HAP-1 (cell line): ENCODE measurements around the gene TTC17.
"Not testable (repeated sequence)": the region's sequence is repeated elsewhere in the genome, so short reads cannot be mapped to it uniquely, and the experiment has no call there.

Experiments
- DNase-seq, 2 experiments: peaks; one replicate each; pipeline ENCODE4 v3.0.0-alpha.2; 2016 to 2020; ENCODE audit warnings: low spot score in 2 of 2
- H3K27me3 ChIP-seq: fragments of 250-450 bp; sonication (Bioruptor Pico); 2 replicates; pipeline ENCODE4 v1.5.1; 2020; ENCODE audit warnings: low read depth, mild to moderate bottlenecking, moderate library complexity
- H3K36me3 ChIP-seq: fragments of 250-450 bp; sonication (Bioruptor Pico); replicated peaks from 2 replicates; pipeline ENCODE4 v1.5.1; 2020; ENCODE audit warnings: mild to moderate bottlenecking
- H3K4me1 ChIP-seq: fragments of 250-450 bp; sonication (Bioruptor Pico); 2 replicates; pipeline ENCODE4 v1.5.1; 2020; ENCODE audit warnings: mild to moderate bottlenecking
- H3K4me3 ChIP-seq: fragments of 250-450 bp; sonication (Bioruptor Pico); 2 replicates; pipeline ENCODE4 v1.5.1; 2020; ENCODE audit warnings: mild to moderate bottlenecking, moderate library complexity
- H3K9me3 ChIP-seq: fragments of 250-450 bp; sonication (Bioruptor Pico); 2 replicates; pipeline ENCODE4 v1.5.1; 2020; ENCODE audit warnings: mild to moderate bottlenecking, moderate library complexity
- in situ Hi-C: fragments of 300-500 bp; cut with MboI; formaldehyde crosslinking; loops from 3 replicates; pipeline ENCODE4 v1.14.3; 2020; ENCODE audit warnings: low sequenced_read_pairs, inconsistent platforms, mixed read lengths

The TTC17 gene

DNA sequence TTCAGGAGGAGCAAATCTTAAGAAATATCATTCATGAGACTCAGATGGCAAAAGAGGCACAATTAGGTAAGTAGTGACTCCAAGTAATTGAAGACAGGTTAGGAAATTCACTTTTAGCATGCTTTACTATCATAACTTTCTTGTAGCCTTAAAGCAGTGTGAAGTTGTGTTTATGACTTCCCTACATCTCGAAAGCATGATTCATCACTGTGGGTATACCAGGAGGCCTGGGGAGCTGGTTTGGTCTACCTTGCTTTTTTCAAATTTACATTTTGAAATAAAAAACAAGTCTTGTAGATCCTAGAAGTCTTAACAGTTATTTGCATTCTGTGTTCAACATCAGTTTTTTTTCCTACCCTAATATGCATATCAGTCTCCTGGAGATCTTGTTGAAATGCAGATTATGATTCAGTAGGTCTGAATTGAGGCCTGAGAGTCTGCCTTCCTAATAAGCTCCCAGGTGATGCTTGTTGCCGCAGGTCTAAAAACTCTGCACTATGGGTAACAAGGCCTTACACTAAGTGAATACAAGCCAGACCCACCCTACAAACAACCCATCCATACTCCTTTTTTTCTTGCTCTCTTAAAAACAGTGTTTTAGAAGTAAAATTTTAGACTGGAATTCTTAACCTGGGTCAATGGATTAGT, 41.4 kb downstream of the TTC17 start:
- Histone ChIP-seq H3K36me3 (peaks cover 65% of the 10 kb centered on the region), H3K4me3 (no peak overlapping the region)
- in situ Hi-C loops: no loop called here

DNA sequence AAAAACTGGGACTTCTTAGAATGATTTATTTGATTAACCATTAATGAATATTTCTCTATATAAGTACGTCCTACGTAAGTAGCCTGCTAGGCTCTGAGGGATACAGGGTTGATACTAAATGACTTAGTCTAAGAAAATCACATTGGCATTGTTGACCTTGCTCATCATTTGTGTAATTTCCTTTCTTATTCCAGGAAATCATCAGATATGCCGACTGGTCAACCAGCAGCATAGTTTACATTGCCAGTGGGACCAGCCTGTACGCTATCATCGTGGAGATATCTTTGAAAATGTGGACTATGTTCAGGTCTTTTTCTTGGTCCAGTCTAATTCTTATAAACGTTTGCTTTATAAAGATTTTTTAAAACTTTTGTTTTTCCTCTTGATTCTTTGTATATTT, 42.5 kb downstream of the TTC17 start:
- no peak for DNase-seq
- Histone ChIP-seq H3K4me1 (no peaks in the 10 kb centered on the region), H3K36me3 (peaks cover 74% of the 10 kb centered on the region), H3K9me3 (no peaks in the 10 kb centered on the region), H3K4me3 (no peak overlapping the region), H3K27me3 (no peaks in the 10 kb centered on the region)
- in situ Hi-C loops: no loop called here

More for the DNA sequence above, 41.4 kb downstream of the TTC17 start:
- Histone ChIP-seq H3K4me1 (no peaks in the 10 kb centered on the region), H3K27me3 (no peaks in the 10 kb centered on the region), H3K9me3 (no peaks in the 10 kb centered on the region)
- DNase-seq: no peak

DNA sequence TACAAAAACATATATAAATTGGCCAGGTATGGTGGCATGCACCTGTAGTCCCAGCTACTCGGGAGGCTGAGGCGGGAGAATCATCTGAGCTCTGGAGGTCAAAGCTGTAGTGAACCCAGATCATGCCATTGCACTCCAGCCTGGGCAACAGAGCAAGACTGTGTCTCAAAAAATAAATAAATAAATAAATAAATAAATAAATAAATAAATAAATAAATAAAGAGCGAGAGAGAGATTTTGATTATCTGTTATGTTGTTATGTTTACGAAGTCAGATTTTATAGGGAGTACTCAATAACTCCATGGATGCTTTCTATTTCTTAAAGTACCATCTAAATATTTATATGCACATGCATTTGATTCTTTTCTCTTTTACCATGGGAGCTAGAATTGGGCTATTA, 43.1 kb downstream of the TTC17 start:
- H3K4me1 ChIP-seq, H3K27me3 ChIP-seq, DNase-seq, H3K9me3 ChIP-seq, H3K4me3 ChIP-seq, in situ Hi-C loops: not testable (repeated sequence)
- H3K36me3 ChIP-seq: peaks cover 72% of the 10 kb centered on the region

DNA sequence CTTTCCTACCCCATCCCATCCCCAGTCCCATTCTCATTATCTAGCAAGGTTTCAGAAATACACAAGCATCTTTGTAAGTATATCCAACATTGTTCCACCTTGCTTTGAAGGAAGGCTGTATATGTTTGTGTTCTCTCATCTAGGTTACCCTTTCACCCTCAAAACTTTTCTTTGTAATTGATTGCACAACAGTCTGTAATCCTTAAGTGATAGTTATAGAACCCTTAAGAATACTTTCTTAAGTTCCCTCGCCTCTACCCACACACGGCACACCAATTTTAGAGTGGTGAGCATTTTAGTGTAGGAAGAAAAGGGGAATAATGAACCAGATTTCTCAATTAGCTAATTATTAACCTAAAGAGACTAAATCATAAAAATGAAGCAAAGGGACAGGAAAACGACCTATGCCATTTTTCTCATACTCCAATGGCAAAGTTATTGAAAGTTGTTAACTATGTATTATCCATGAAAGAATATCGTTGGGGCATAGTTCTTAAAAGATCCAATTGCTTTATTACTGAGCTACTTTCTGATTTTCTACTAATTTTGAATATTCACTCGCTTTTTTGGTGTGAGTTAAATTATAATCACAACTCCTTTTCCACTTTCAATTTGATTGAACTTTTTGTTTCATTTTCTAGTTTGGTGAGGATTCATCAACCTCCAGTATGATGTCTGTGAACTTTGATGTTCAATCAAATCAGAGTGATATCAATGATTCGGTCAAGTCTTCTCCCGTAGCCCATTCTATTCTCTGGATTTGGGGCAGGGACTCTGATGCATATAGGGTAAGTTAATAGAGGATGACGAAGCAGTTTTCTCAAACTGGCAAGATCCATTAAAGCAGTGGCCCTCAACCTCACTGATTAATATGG, 44.9 kb downstream of the TTC17 start:
- H3K4me1 ChIP-seq: no peaks in the 10 kb centered on the region
- no peaks in the 10 kb centered on the region for H3K27me3 ChIP-seq
- H3K9me3 ChIP-seq: no peaks in the 10 kb centered on the region
- peaks cover 69% of the 10 kb centered on the region for H3K36me3 ChIP-seq
- in situ Hi-C loops: no loop called here
- no peak for DNase-seq
- H3K4me3 ChIP-seq: no peak overlapping the region

DNA sequence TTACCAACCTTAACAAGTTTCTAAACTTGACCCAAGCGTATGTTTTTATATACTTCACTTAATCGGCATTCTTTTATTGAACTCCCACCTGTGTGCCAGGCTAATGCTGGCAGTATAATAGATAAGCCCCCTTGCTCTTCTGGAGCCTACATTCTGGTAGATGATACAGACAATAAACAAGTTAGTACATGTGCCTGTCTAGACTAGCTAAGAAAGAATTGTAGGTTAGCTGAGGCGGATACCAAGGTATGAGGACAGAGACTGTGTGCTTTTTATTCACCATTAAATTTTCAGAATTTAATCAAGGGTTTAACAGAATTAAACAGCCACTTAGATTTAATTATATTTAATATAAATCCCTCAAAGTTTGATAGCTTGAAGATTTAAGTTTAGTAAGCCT, 45.7 kb downstream of the TTC17 start:
- Histone ChIP-seq H3K27me3 (no peaks in the 10 kb centered on the region), H3K9me3 (no peaks in the 10 kb centered on the region), H3K4me1 (no peaks in the 10 kb centered on the region), H3K36me3 (peaks cover 64% of the 10 kb centered on the region), H3K4me3 (no peak overlapping the region)
- in situ Hi-C loops: no loop called here
- DNase-seq: no peak

DNA sequence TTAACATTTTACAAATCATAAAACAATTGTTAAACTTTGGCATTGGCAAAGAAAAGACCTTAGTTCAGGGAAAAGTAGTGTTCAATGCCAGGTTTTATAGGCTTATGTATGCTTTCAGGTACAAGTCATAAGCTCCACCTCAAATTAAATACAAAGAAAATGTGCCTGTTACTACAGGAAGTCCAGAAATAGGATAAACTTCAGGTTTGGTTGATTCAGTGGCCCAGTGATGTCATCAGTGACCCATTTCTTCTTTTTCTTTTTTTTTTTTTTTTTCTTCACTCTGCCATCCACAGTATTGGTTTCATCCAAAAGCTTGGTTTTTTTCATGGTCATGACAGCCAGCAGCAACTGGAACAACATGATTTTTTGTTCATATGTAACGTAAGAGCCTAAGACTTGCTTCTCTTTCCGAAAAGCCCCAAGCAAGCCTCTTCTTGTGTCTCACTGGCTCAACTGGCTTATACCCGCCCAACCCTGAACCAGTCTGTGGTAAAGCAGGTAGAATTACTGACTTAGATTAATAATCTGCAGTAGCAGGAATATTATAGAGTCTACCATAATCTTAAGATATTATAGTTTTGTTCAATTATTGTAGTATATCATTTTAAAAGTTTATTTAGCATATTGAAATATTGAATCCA, 46.2 kb downstream of the TTC17 start:
- no peaks in the 10 kb centered on the region for H3K4me1 ChIP-seq
- H3K27me3 ChIP-seq: no peaks in the 10 kb centered on the region
- in situ Hi-C loops: no loop called here
- no peaks in the 10 kb centered on the region for H3K9me3 ChIP-seq
- peaks cover 58% of the 10 kb centered on the region for H3K36me3 ChIP-seq
- H3K4me3 ChIP-seq: no peak overlapping the region
- DNase-seq: no peak

DNA sequence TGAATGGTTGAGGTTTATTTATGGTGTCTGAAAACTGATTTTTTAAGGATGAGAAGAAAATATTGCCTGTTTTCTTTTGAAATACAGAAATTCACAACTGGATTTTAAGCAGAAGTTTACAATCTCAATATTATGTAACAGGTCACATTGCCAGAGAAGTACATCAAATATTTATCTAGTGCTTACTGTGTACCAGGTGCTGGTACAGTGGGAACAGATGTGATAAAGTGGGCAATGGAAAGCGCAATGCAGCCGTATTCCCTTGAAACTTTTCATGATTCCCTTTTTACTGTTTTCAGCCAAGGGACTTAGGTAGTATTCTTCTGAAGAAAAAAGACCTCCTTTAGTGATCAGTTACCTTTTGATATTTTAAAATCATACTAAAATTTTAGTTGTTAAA, 49.6 kb downstream of the TTC17 start:
- no peak for DNase-seq
- Histone ChIP-seq H3K4me3 (no peak overlapping the region), H3K36me3 (peaks cover 27% of the 10 kb centered on the region), H3K27me3 (no peaks in the 10 kb centered on the region), H3K9me3 (no peaks in the 10 kb centered on the region), H3K4me1 (no peaks in the 10 kb centered on the region)
- in situ Hi-C loops: no loop called here

DNA sequence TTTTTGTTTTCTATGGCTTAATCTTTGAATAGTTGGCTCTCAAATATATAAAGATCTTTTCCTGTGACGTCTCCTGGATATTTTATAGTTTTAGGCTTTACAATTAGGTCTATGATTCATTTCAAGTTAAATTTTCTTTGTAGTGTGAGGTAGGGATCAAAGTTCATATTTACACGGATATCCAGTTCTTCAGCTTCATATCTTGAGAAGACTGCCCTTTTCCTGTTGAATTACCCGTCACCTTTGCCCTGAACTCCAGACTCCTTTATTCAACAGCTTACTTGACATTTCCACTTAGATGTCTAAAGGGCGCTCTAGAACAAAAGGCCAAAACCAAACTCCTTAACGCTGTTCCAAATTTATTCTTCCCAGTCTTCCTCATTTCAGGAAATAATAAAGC, 51.7 kb downstream of the TTC17 start:
- H3K4me1 ChIP-seq: no peaks in the 10 kb centered on the region
- H3K36me3 ChIP-seq: peaks cover 23% of the 10 kb centered on the region
- no peaks in the 10 kb centered on the region for H3K27me3 ChIP-seq
- no peaks in the 10 kb centered on the region for H3K9me3 ChIP-seq
- H3K4me3 ChIP-seq: no peak overlapping the region
- no peak for DNase-seq
- in situ Hi-C loops: no loop called here

DNA sequence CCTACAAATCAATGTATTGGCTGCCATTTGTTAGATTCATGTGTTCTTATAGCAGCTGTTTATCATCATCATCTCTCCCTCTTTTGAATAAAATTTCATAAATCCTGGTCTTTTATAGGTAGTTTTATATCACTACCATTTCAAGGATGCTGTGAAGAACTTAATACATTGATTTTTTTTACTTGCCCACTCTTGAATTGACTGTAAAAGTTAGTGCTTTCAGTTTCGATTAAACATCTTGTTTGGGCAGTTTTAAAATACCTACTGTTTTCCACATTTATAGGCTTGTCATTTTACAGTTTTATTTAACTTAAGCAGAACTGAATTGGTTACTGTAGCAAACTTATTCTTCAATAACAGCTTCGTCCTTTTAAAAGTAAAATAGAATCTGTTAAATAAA, 59.5 kb downstream of the TTC17 start:
- Histone ChIP-seq H3K9me3 (no peaks in the 10 kb centered on the region), H3K27me3 (no peaks in the 10 kb centered on the region), H3K4me1 (no peaks in the 10 kb centered on the region), H3K4me3 (no peak overlapping the region), H3K36me3 (peaks cover 19% of the 10 kb centered on the region)
- in situ Hi-C loops: no loop called here
- no peak for DNase-seq

DNA sequence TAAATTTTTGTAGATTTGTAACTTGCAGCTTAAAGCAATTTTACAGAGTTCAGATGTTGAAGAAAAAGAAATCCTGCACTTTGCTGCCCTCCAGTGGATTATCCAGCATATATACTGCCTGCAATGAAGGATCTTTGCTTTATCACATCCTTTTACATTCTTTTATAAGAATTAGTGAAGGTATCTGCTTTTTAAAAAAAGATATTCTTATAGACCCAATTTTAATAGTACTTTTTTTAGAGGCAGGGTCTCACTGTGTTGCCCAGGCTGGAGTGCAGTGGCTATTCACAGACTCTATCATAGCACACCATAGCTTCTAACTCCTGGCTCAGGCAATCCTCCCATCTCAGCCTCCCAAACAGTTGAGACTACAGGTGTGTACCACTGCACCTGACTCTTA, 60.7 kb downstream of the TTC17 start:
- DNase-seq: peak; percentile 40 to 48
- Histone ChIP-seq H3K4me3 (no peak overlapping the region), H3K36me3 (peaks cover 19% of the 10 kb centered on the region), H3K9me3 (no peaks in the 10 kb centered on the region), H3K27me3 (no peaks in the 10 kb centered on the region), H3K4me1 (no peaks in the 10 kb centered on the region)
- in situ Hi-C loops: no loop called here

DNA sequence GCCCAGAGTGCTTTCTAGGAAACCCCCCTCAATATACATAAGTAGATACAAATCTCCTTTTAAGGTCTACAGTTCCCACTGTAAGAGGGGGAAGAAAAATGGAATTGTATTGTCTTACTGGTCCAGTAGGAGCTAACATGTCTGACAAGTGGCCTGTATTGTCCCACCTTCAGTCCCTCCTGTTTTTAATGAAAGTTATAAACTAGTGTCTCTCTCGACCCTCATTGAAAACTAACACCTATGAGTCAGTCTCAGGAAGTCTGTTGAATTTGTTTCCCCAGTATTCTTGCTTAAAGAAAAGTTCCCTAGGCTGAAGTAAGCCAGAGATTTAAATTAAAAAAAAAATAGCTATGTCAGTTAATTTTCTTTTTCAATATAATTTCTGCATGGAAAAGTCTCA, 69.3 kb downstream of the TTC17 start:
- in situ Hi-C loops: no loop called here

DNA sequence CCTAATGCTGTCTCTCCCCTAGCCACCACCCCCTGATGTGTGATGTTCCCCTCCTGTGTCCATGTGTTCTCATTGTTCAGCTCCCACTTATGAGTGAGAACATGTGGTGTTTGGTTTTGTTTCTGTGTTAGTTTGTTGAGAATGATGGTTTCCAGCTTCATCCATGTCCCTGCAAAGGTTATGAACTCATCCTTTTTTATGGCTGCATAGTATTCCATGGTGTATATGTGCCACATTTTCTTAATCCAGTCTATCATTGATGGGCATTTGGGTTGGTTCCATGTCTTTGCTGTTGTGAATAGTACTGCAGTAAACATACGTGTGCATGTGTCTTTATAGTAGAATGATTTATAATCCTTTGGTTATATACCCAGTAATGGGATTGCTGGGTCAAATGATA, 72.2 kb downstream of the TTC17 start:
- H3K4me3 ChIP-seq, H3K9me3 ChIP-seq, in situ Hi-C loops, H3K4me1 ChIP-seq, DNase-seq, H3K27me3 ChIP-seq, H3K36me3 ChIP-seq: not testable (repeated sequence)

More for the DNA sequence above, 69.3 kb downstream of the TTC17 start:
- DNase-seq: no peak
- Histone ChIP-seq H3K36me3 (no peaks in the 10 kb centered on the region), H3K4me3 (no peak overlapping the region), H3K9me3 (no peaks in the 10 kb centered on the region), H3K4me1 (no peaks in the 10 kb centered on the region), H3K27me3 (no peaks in the 10 kb centered on the region)

DNA sequence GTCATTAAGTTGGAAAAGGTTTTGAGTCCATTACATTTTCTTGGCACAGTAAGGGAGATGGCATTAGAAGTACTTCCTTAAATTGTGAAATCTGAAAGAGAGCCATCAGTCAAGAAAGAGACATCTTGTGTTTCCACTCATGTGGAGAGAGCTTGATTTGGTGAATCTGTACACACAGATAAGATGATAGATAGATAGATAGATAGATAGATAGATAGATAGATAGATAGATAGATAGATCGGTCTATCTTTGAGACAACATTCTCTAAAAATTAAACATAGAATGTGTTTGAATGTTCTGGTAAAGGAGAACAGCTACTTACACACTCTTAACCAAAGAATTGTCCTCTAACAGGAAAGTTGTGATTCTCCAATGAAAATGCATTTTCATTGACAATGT, 76.2 kb downstream of the TTC17 start:
- Histone ChIP-seq H3K4me3 (no peak overlapping the region), H3K27me3 (no peaks in the 10 kb centered on the region), H3K4me1 (no peaks in the 10 kb centered on the region), H3K9me3 (no peaks in the 10 kb centered on the region), H3K36me3 (peaks cover 10% of the 10 kb centered on the region)
- no peak for DNase-seq
- in situ Hi-C loops: no loop called here

DNA sequence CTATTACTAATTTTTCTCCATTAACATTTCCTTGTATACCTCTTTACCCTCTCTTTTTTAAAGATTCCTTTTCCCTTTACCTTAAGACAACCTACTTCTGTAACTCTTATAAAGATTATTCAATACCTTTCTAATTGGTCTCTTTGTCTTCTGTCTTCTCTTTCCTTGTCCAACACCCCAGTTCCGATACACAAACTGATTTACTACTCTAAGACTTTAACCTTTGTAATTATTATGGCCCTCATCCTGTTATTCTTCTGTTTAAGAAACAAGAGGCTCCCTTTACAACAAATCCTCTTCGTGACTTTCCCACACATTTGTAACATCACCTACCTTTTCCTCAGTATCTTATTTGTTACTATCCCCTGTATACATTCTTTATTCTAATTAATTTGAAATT, 81.8 kb downstream of the TTC17 start:
- in situ Hi-C loops: no loop called here
- Histone ChIP-seq H3K4me1 (no peaks in the 10 kb centered on the region), H3K36me3 (peaks cover 36% of the 10 kb centered on the region), H3K4me3 (no peak overlapping the region), H3K9me3 (no peaks in the 10 kb centered on the region), H3K27me3 (no peaks in the 10 kb centered on the region)
- no peak for DNase-seq
